Ascending aorta (tissue), 2 donors: ENCODE results near the gene KHNYN. TPM values are rescaled to one million over a fixed set of nuclear protein-coding genes. Genes with fewer than 3 reads are reported as not detected.
"Not testable (repeated sequence)": the region's sequence is repeated elsewhere in the genome, so short reads cannot be mapped to it uniquely, and the experiment has no call there.

Experiments
- DNase-seq, 2 donors: peaks; one replicate each; pipeline ENCODE4 v3.0.0-alpha.2; 2019; ENCODE audit warnings: low spot score in 2 of 2
- H3K27ac ChIP-seq, 2 donors: fragments of 200-600 bp; sonication (generic); one replicate each; pipeline ENCODE4 v1.5.1; 2016 to 2017; ENCODE audit warnings: mild to moderate bottlenecking in 1 of 2
- H3K27me3 ChIP-seq: fragments of 200-600 bp; sonication (generic); one replicate; pipeline ENCODE4 v1.5.1; 2017
- H3K36me3 ChIP-seq, 2 donors: fragments of 200-600 bp; sonication (generic); one replicate each; pipeline ENCODE4 v1.5.1; 2016
- H3K4me1 ChIP-seq, 2 donors: fragments of 200-600 bp; sonication (generic); one replicate each; pipeline ENCODE4 v1.5.1; 2016 to 2017; ENCODE audit warnings: mild to moderate bottlenecking in 1 of 2
- H3K4me3 ChIP-seq, 2 donors: fragments of 200-600 bp; sonication (generic); one replicate each; pipeline ENCODE4 v1.5.1; 2016 to 2017; ENCODE audit warnings: mild to moderate bottlenecking in 1 of 2
- H3K9me3 ChIP-seq, 2 donors: fragments of 200-600 bp; sonication (generic); one replicate each; pipeline ENCODE4 v1.5.1; 2016
- intact Hi-C: fragments of 100-400 bp; cut with DNase I; formaldehyde crosslinking; loops from one replicate; pipeline ENCODE4 v1.15.1; 2023
- total RNA-seq: library from RNA; depleted of rRNA; stranded (reverse); fragments of >200 nt; gene quantifications from one replicate; pipeline ENCODE4 v1.1.0, GENCODE V29; 2016
- TF ChIP-seq, protein P1 (sequence below), 3 experiments: fragments of 200-600 bp in 2 of 3; fragments of 450-650 bp in 1 of 3; sonication (generic) in 2 of 3; IDR thresholded peaks; one replicate each; pipeline ENCODE4 v1.5.1; 2016 to 2019; ENCODE audit warnings: antibody characterized with exemption in 3 of 3, mild to moderate bottlenecking in 1 of 3, moderate library complexity in 1 of 3

The KHNYN gene
- total RNA-seq, 1 donor from 2014 or later, result 70.4 TPM

DNA sequence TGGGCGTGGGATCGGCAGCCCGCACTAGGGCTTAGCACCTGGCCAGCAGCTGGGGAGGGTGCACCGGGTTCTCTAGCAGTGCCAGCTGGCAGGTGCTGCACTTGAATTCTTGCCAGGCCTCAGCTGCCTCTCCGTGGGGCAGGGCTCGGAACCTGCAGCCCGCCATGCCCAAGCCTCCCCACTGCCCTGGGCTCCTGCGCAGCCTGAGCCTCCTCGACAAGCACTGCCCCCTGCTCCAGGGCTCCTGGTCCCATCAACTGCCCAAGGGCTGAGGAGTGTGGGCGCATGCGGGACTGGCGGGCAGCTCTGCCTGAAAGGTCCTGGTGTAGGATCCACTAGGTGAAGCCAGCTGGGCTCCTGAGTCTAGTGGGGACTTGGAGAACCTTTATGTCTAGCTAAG lies 43.5 kb downstream of the KHNYN start:
- Histone ChIP-seq H3K27ac (no peak overlapping the region), H3K27me3 (no peaks in the 10 kb centered on the region), H3K4me1 (no peaks in the 10 kb centered on the region), H3K9me3 (no peaks in the 10 kb centered on the region), H3K36me3 (no peaks in the 10 kb centered on the region), H3K4me3 (no peak overlapping the region)
- no peak for DNase-seq
- TF ChIP-seq, protein P1, sequence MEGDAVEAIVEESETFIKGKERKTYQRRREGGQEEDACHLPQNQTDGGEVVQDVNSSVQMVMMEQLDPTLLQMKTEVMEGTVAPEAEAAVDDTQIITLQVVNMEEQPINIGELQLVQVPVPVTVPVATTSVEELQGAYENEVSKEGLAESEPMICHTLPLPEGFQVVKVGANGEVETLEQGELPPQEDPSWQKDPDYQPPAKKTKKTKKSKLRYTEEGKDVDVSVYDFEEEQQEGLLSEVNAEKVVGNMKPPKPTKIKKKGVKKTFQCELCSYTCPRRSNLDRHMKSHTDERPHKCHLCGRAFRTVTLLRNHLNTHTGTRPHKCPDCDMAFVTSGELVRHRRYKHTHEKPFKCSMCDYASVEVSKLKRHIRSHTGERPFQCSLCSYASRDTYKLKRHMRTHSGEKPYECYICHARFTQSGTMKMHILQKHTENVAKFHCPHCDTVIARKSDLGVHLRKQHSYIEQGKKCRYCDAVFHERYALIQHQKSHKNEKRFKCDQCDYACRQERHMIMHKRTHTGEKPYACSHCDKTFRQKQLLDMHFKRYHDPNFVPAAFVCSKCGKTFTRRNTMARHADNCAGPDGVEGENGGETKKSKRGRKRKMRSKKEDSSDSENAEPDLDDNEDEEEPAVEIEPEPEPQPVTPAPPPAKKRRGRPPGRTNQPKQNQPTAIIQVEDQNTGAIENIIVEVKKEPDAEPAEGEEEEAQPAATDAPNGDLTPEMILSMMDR (IDR thresholded peaks at IDR 0.05), result no peak
- intact Hi-C loops, result no loop called here

DNA sequence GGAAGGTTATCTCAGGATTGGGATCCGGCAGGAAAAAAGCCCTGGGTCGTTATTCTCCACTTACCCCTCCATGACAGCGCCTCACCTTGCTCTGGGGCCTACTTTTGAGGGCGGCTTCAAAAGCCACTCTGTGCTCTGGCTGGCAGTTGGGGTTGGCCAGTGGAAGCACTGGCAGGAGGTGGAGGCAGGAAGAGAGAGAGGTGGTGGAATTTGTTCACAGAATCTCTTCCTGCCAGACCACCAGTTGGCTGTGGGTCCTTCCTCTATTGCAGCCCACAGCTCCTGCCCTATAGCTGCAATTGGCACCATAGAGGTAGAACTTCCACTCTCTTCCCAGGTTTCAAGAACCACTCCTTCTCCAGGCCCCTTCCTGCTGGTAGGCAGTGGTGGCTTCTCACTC lies 45.5 kb downstream of the KHNYN start:
- TF ChIP-seq, protein P1 (IDR thresholded peaks at IDR 0.05), result no peak
- Histone ChIP-seq H3K4me1 (no peaks in the 10 kb centered on the region), H3K9me3 (no peaks in the 10 kb centered on the region), H3K4me3 (no peak overlapping the region), H3K27ac (no peak overlapping the region), H3K27me3 (no peaks in the 10 kb centered on the region), H3K36me3 (no peaks in the 10 kb centered on the region)
- DNase-seq, result no peak
- intact Hi-C loops, result no loop called here

DNA sequence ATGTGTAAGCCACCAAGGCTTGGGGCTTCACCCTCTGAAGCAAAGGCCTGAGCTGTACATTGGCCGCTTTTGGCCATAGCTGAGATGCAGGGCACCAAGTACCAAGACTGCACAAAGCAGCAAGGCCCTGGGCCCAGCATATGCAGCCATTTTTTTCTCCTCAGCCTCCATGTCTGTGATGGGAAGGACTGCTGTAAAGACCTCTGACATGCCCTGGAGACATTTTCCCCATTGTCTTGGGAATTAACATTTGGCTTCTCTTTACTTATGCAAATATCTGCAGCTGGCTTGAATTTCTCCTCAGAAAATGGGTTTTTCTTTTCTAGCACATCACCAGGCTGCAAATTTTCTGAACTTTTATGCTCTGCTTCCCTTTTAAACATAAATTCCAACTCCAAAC lies 50.2 kb downstream of the KHNYN start:
- H3K27me3 ChIP-seq, DNase-seq, H3K27ac ChIP-seq, H3K36me3 ChIP-seq, intact Hi-C loops, H3K4me3 ChIP-seq, H3K9me3 ChIP-seq, H3K4me1 ChIP-seq: not testable (repeated sequence)

DNA sequence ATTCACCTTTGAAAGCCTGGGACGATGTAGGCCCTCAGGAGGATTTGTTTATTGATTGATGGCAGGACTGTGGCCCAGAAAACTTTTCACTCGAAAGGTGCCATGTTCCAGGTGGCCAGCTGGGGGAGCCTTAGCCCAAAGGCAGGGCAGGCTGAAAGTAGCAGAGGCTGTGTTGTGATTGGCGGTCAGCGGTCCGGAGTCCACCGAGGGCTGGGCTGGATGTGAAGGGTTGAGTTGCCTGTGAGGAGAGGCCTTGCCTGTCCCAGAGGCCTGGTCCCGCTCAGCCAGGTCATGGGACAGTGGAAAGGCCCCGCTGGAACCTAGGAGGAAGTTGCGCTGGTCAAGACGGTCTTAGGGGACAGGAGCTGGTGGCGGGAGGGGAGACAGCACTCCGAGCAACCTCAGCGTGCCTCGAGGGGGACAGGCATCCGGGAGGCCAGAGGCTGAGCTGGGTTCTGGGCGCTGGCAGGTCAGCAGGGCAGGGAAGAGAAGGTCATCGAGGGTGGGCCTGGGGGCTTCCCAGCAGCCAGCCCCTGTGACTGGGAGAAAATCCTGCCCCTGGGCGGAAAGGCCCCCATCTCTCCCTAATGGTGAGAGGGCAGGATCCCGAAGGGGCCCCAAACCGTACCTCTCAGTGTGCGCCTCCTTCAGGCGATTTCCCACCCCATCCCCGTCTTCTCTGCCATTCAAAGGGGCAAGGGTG lies 52.0 kb downstream of the KHNYN start:
- H3K9me3 ChIP-seq, result peaks cover 0 to 8% of the 10 kb centered on the region in 2 donors
- intact Hi-C loops, result no loop called here
- H3K4me3 ChIP-seq, result no peak overlapping the region
- no peak for DNase-seq
- no peaks in the 10 kb centered on the region for H3K36me3 ChIP-seq
- H3K27me3 ChIP-seq, result no peaks in the 10 kb centered on the region
- H3K27ac ChIP-seq, result no peak overlapping the region
- TF ChIP-seq, protein P1 (IDR thresholded peaks at IDR 0.05), result no peak
- H3K4me1 ChIP-seq, result no peaks in the 10 kb centered on the region

DNA sequence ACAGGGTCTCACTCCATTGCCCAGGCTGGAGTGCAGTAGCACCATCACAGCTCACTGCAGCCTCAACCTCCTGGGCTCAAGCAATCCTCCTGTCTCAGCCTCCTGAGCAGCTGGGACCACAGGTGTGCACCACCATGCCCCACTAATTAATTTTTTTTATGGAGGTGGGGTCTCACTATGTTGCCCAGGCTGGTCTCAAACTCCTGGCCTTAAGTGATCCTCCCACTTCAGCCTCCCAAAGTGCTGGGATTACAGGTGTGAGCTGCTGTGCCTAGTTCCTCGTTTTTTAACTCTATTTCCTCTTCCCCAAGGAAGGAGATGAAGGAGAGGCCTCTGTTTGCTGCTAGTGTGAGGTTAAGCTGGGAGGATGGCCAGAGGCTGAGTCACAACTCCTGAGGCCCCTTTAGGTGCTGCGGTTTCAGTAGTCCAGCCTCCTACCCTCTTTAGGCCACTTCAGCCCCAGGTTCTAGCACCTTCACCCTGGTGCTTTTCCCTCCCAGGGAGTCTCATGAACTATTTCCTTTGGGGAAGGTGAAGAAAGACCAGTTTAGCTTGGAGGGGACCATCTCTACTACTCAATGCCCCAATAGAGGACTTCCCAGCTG lies 53.0 kb downstream of the KHNYN start:
- H3K4me1 ChIP-seq, H3K27ac ChIP-seq, H3K36me3 ChIP-seq, DNase-seq, H3K4me3 ChIP-seq, H3K9me3 ChIP-seq, H3K27me3 ChIP-seq, intact Hi-C loops: not testable (repeated sequence)

DNA sequence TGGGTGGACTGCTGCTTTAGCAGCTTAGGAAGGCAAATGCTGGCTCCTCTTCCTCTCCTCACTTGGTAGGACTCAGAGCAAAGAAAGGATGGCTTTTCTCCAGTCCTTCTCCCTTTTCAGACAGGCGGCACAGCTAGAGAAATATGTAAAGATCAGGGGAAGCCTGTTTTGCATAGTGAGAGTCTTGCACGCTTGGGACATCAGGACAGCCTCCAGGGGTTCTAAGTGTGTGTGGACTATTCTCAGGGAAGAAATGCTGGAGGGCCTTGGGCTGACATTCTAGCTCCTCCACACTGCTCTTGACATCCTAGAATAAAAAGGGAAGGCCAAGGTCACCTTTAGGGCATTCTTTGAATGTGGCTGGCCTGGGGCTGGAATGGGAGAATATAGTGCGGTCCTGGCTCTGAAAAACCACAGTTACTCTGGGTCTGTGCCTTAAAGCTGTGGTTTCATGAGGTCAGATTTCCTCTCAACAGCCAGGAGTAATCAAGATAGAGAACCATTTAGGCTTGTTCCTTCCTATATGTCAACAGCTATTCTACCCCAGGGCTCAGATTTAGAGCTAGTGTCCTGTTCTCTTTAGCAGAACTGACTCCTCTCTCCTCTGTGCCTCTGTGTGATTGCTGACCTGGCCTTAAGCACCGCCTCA lies 54.0 kb downstream of the KHNYN start:
- TF ChIP-seq, protein P1 (IDR thresholded peaks at IDR 0.05), result no peak
- H3K4me1 ChIP-seq, result no peaks in the 10 kb centered on the region
- no peak for DNase-seq
- no peak overlapping the region for H3K4me3 ChIP-seq
- peaks cover 0 to 8% of the 10 kb centered on the region in 2 donors for H3K9me3 ChIP-seq
- no peaks in the 10 kb centered on the region for H3K36me3 ChIP-seq
- no peaks in the 10 kb centered on the region for H3K27me3 ChIP-seq
- no peak overlapping the region for H3K27ac ChIP-seq
- intact Hi-C loops, result no loop called here

Other genes with a start within 250 kb of the KHNYN start
- 140 TPM for gene IPO4, start 241.1 kb upstream of the KHNYN start, total RNA-seq
- gene TM9SF1, start 234.5 kb upstream of the KHNYN start, total RNA-seq, result 86.5 TPM
- gene TSSK4, start 224.3 kb upstream of the KHNYN start, total RNA-seq, result not detected
- 27.0 TPM for gene CHMP4A, start 216.5 kb upstream of the KHNYN start, total RNA-seq
- gene MDP1, start 213.9 kb upstream of the KHNYN start, total RNA-seq, result 58.8 TPM
- gene NEDD8, start 197.6 kb upstream of the KHNYN start, total RNA-seq, result 72.8 TPM
- 37.5 TPM for gene GMPR2, start 197.0 kb upstream of the KHNYN start, total RNA-seq
- 70.0 TPM for gene TINF2, start 187.3 kb upstream of the KHNYN start, total RNA-seq
- 1.7 TPM for gene TGM1, start 166.8 kb upstream of the KHNYN start, total RNA-seq
- 54.9 TPM for gene RABGGTA, start 158.4 kb upstream of the KHNYN start, total RNA-seq
- gene DHRS1, start 130.2 kb upstream of the KHNYN start, total RNA-seq, result 100 TPM
- 33.5 TPM for gene NOP9, start 130.1 kb upstream of the KHNYN start, total RNA-seq
- gene CIDEB, start 122.0 kb upstream of the KHNYN start, total RNA-seq, result 72.8 TPM
- gene LTB4R2, start 119.8 kb upstream of the KHNYN start, total RNA-seq, result 3.0 TPM
- 3.6 TPM for gene LTB4R, start 118.5 kb upstream of the KHNYN start, total RNA-seq
- gene ADCY4, start 94.9 kb upstream of the KHNYN start, total RNA-seq, result 143 TPM
- 2.3 TPM for gene RIPK3, start 90.0 kb upstream of the KHNYN start, total RNA-seq
- 58.9 TPM for gene NFATC4, start 61.8 kb upstream of the KHNYN start, total RNA-seq
- gene NYNRIN, start 31.0 kb upstream of the KHNYN start, total RNA-seq, result 23.1 TPM
- gene CBLN3, start 286 bp upstream of the KHNYN start, total RNA-seq, result 2.2 TPM
- 98.3 TPM for gene SDR39U1, start 12.8 kb downstream of the KHNYN start, total RNA-seq
- gene CMA1, start 78.3 kb downstream of the KHNYN start, total RNA-seq, result not detected
- gene CTSG, start 146.3 kb downstream of the KHNYN start, total RNA-seq, result not detected
- gene GZMH, start 179.7 kb downstream of the KHNYN start, total RNA-seq, result 0.96 TPM
- not detected for gene GZMB, start 204.2 kb downstream of the KHNYN start, total RNA-seq